PC-9 (cell line): ENCODE results near the gene HAO2. TPM values are rescaled to one million over a fixed set of nuclear protein-coding genes. Genes with fewer than 3 reads are reported as not detected.

Experiments
- BruUV-seq: library from RNA; stranded (reverse); fragments of 400-500 nt; replicated peaks from 2 replicates; lab custom pipeline; 2021; lab: Mats Ljungman, UMichigan
- CTCF ChIA-PET: fragments of 300-600 bp; sonication (Branson Sonifier 250); formaldehyde crosslinking; loops from one replicate; lab custom pipeline; 2022; ENCODE audit warnings: antibody characterized with exemption; lab: Charles Lee
- POLR2A ChIA-PET: fragments of 300-600 bp; sonication (Branson Sonifier 250); formaldehyde crosslinking; loops from one replicate; lab custom pipeline; 2022; ENCODE audit warnings: antibody characterized with exemption; ENCODE audit not compliant: unreplicated experiment; lab: Charles Lee
- DNase-seq, 2 experiments: peaks; one replicate each; pipeline versions ENCODE4 v3.0.0 to v3.0.0-alpha.2; 2015 to 2022; ENCODE audit warnings: mixed read lengths in 1 of 2
- H2AFZ ChIP-seq: fragments of 200-600 bp; sonication (generic); 2 replicates; pipeline ENCODE4 v1.8.1; 2017; ENCODE audit warnings: antibody characterized with exemption
- H3F3A ChIP-seq: fragments of 200-600 bp; sonication (generic); 2 replicates; pipeline ENCODE4 v1.8.1; 2017; ENCODE audit warnings: antibody characterized with exemption, mild to moderate bottlenecking, low read depth; ENCODE audit not compliant: insufficient read depth
- H3K27ac ChIP-seq: fragments of 200-600 bp; sonication (generic); 2 replicates; pipeline ENCODE4 v1.6.1; 2016; ENCODE audit warnings: mixed run types
- H3K27me3 ChIP-seq: fragments of 200-600 bp; sonication (generic); 2 replicates; pipeline ENCODE4 v1.6.1; 2016; ENCODE audit warnings: low read depth, mixed run types; ENCODE audit not compliant: insufficient read depth
- H3K36me3 ChIP-seq: fragments of 200-600 bp; sonication (generic); 2 replicates; pipeline ENCODE4 v1.6.1; 2016; ENCODE audit warnings: low read depth, mixed run types
- H3K4me1 ChIP-seq: fragments of 200-600 bp; sonication (generic); replicated peaks from 2 replicates; pipeline ENCODE4 v1.6.1; 2016; ENCODE audit warnings: mixed run types; ENCODE audit not compliant: insufficient read depth
- H3K4me2 ChIP-seq: fragments of 200-600 bp; sonication (generic); 2 replicates; pipeline ENCODE4 v1.6.1; 2017; ENCODE audit warnings: mixed run types
- H3K4me3 ChIP-seq: fragments of 200-600 bp; sonication (generic); 2 replicates; pipeline ENCODE4 v1.6.1; 2016; ENCODE audit warnings: mixed run types
- H3K79me2 ChIP-seq: fragments of 200-600 bp; sonication (generic); 2 replicates; pipeline ENCODE4 v1.6.1; 2017; ENCODE audit warnings: low read depth, mixed run types
- H3K9me2 ChIP-seq: fragments of 200-600 bp; sonication (generic); 2 replicates; pipeline ENCODE4 v1.8.1; 2017; ENCODE audit warnings: mild to moderate bottlenecking; ENCODE audit not compliant: insufficient read depth
- H3K9me3 ChIP-seq: fragments of 200-600 bp; sonication (generic); 2 replicates; pipeline ENCODE4 v1.8.1; 2016; ENCODE audit warnings: low read depth; ENCODE audit not compliant: insufficient read depth
- H4K20me1 ChIP-seq: fragments of 200-600 bp; sonication (generic); 2 replicates; pipeline ENCODE4 v1.8.1; 2017; ENCODE audit not compliant: insufficient read depth
- CTCF ChIP-seq: fragments of 200-600 bp; sonication (generic); conservative IDR thresholded peaks from 2 replicates; pipeline ENCODE4 v1.6.1; 2017; ENCODE audit warnings: mixed run types, antibody characterized with exemption, mild to moderate bottlenecking, moderate library complexity
- EZH2 ChIP-seq: fragments of 200-600 bp; sonication (generic); IDR thresholded peaks from 2 replicates; pipeline ENCODE4 v1.8.0; 2017; ENCODE audit warnings: antibody characterized with exemption, low read depth
- intact Hi-C: fragments of 100-400 bp; cut with micrococcal nuclease; formaldehyde crosslinking; loops from one replicate; pipeline ENCODE4 v1.10.0; 2022; ENCODE audit not compliant: unreplicated experiment
- total RNA-seq: library from RNA; stranded (reverse); gene quantifications from 2 replicates; pipeline ENCODE4 v1.2.3, GENCODE V29; 2021

The HAO2 gene
- total RNA-seq, 1 experiment from 2014 or later: not detected

GRCh38 chr1:119323216-119323982 is 45.2 kb upstream of the HAO2 start:
- Histone ChIP-seq H3K4me2 (no peak overlapping the region), H3F3A (no peaks in the 10 kb centered on the region), H3K9me2 (no peaks in the 10 kb centered on the region), H4K20me1 (no peaks in the 10 kb centered on the region), H3K4me3 (no peak overlapping the region), H3K27ac (no peak overlapping the region), H3K4me1 (no peaks in the 10 kb centered on the region), H2AFZ (no peak overlapping the region), H3K9me3 (no peaks in the 10 kb centered on the region), H3K79me2 (no peaks in the 10 kb centered on the region), H3K27me3 (peaks cover 3% of the 10 kb centered on the region; the same call in 1 of the 2 replicates), H3K36me3 (no peaks in the 10 kb centered on the region)
- intact Hi-C loops: no loop called here
- no TSS peak for BruUV-seq
- TF ChIP-seq EZH2: no peak
- no peak for TF ChIP-seq CTCF
- CTCF ChIA-PET: no interaction called here
- POLR2A ChIA-PET: interaction anchor here (0.6 kb wide), 1 partner anchor 50 kb away, joined by 4 read pairs; no protein-coding TSS in a partner anchor
- no peak for DNase-seq

- Histone ChIP-seq H2AFZ (no peak overlapping the region), H3K36me3 (no peaks in the 10 kb centered on the region), H3K27me3 (peaks cover 3% of the 10 kb centered on the region; the same call in 1 of the 2 replicates), H3K79me2 (no peaks in the 10 kb centered on the region), H3F3A (no peaks in the 10 kb centered on the region), H3K4me1 (no peaks in the 10 kb centered on the region), H4K20me1 (no peaks in the 10 kb centered on the region), H3K4me2 (no peak overlapping the region), H3K9me3 (no peaks in the 10 kb centered on the region), H3K4me3 (no peak overlapping the region), H3K9me2 (no peaks in the 10 kb centered on the region), H3K27ac (no peak overlapping the region)
- ChIA-PET CTCF (no interaction called here), POLR2A (no interaction called here)
- BruUV-seq: no TSS peak
- DNase-seq: no peak
- intact Hi-C loops: no loop called here
- no peak for TF ChIP-seq EZH2
- no peak for TF ChIP-seq CTCF
Measured at GRCh38 chr1:119324198-119324597, 44.4 kb upstream of the HAO2 start.

- BruUV-seq: no TSS peak
- Histone ChIP-seq H4K20me1 (no peaks in the 10 kb centered on the region), H3F3A (no peaks in the 10 kb centered on the region; the same call in 1 of the 2 replicates), H3K9me3 (no peaks in the 10 kb centered on the region), H3K4me3 (no peak overlapping the region), H3K9me2 (no peaks in the 10 kb centered on the region), H3K27ac (no peak overlapping the region), H2AFZ (no peak overlapping the region), H3K4me2 (no peak overlapping the region), H3K27me3 (peaks cover 3% of the 10 kb centered on the region; the same call in 1 of the 2 replicates), H3K79me2 (no peaks in the 10 kb centered on the region), H3K4me1 (peaks cover 11% of the 10 kb centered on the region; the same call in 1 of the 2 replicates), H3K36me3 (no peaks in the 10 kb centered on the region)
- ChIA-PET POLR2A (no interaction called here), CTCF (no interaction called here)
- intact Hi-C loops: no loop called here
- TF ChIP-seq EZH2: no peak
- no peak for TF ChIP-seq CTCF
- DNase-seq: no peak
Measured at GRCh38 chr1:119326251-119326650, 42.3 kb upstream of the HAO2 start.
